PC-9 (cell line): ENCODE results near the gene LSMEM2.

ENCODE experiments used
- CTCF ChIP-seq: fragments of 200-600 bp; sonication (generic); conservative IDR thresholded peaks from 2 replicates; pipeline ENCODE4 v1.6.1; 2017; ENCODE audit warnings: mixed run types, antibody characterized with exemption, mild to moderate bottlenecking, moderate library complexity
- EZH2 ChIP-seq: fragments of 200-600 bp; sonication (generic); IDR thresholded peaks from 2 replicates; pipeline ENCODE4 v1.8.0; 2017; ENCODE audit warnings: antibody characterized with exemption, low read depth

GRCh38 chr3:50232303-50232702, 46.6 kb upstream of the LSMEM2 start:
- TF ChIP-seq CTCF (no peak), EZH2 (no peak)
